Activated T-helper 17 cell treated with anti-CD3 and anti-CD28 coated beads, Interleukin-2, amount 50 U/mL, for 72 hours (primary cell): ENCODE data around the gene TM9SF3. TPM values are rescaled to one million over a fixed set of nuclear protein-coding genes. Genes with fewer than 3 reads are reported as not detected.
A peak's percentile ranks its signal among the peaks of the same experiment; 100 is the strongest.

ENCODE experiments used
- ATAC-seq: fragments of 150-1000 bp; cut with Tn5 transposase; replicated peaks from 2 replicates; pipeline ENCODE4 v1.10.0; 2021; ENCODE audit warnings: mild to moderate bottlenecking, moderate library complexity
- H3K27ac Mint-ChIP-seq: one replicate; pipeline ENCODE4 v1.8.0; 2022; ENCODE audit warnings: mixed read lengths
- H3K27me3 Mint-ChIP-seq: one replicate; pipeline ENCODE4 v1.8.0; 2022; ENCODE audit warnings: mixed read lengths
- H3K36me3 Mint-ChIP-seq: one replicate; pipeline ENCODE4 v1.8.0; 2022; ENCODE audit warnings: low read depth, mild to moderate bottlenecking, mixed read lengths
- H3K4me1 Mint-ChIP-seq: one replicate; pipeline ENCODE4 v1.8.0; 2022; ENCODE audit warnings: mixed read lengths
- H3K4me3 Mint-ChIP-seq: one replicate; pipeline ENCODE4 v1.8.0; 2022; ENCODE audit warnings: mild to moderate bottlenecking, mixed read lengths
- H3K9me3 Mint-ChIP-seq: one replicate; pipeline ENCODE4 v1.8.0; 2022; ENCODE audit warnings: mixed read lengths
- total RNA-seq, 2 donors: library from RNA; stranded (reverse); gene quantifications; one replicate each; pipeline ENCODE4 v1.2.3, GENCODE V29; 2022

Gene TM9SF3
- total RNA-seq, 2 donors from 2014 or later = 80.3 to 101 TPM

DNA sequence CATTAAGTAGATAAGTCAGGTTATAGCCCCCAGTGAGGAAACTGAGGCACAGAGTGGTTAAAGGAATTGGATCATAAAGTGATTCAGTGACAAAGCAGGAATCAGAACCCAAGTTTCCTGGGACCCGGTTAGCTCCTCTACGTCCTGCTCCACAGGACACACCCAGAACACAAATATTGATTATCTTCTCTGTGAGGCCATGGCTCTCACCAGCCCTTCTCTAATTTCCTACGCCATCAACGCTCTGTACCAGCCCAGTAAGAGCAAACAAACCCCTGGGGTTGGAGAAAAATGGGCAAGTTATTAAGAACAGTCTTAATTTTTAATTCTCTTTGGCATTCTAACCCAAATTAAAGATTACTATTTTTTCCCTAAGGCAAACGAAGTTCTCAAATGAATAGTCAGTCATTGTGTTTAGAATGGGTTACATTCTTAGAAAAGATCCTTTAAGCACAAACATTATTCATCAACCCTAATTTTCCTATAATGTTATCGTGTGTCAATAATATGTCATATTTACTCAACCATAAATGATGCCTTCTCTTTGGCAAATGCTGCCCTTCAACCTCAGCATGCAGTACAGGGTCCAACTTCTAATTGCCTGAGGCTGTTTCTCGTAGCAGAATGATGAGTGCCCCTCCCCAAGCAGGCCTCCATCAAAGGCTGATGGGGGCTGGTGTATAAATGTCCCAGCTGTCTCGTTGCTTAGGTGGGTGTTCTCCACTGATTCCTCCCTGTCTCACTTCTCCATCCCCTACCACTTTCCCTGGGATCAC, 25.4 kb upstream of the TM9SF3 start:
- no peaks in the 10 kb centered on the region for H3K27me3 Mint-ChIP-seq
- H3K4me1 Mint-ChIP-seq = no peaks in the 10 kb centered on the region
- no peak overlapping the region for H3K4me3 Mint-ChIP-seq
- H3K9me3 Mint-ChIP-seq = no peaks in the 10 kb centered on the region
- ATAC-seq = no peak
- no peaks in the 10 kb centered on the region for H3K36me3 Mint-ChIP-seq
- H3K27ac Mint-ChIP-seq = no peak overlapping the region

DNA sequence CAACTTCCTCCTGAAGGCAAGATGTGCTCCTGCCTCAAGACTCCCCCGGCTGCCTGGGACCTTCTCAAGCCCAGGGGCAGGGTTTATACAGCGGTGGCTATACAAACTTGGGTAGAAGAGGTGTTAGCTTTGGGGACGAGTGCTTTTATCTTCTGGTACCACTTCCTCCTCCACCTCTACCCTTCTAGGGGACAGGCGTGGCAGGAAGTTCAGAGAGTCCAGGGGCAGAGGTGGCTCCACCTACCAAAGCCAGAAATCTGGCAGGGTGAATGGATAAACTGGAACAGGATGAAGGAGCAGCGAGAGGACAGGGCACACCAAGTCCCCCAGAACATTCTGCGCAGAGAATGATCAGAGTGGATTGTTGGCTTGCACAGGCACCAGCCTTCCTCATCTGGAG, 24.0 kb upstream of the TM9SF3 start:
- no peak overlapping the region for H3K27ac Mint-ChIP-seq
- no peak overlapping the region for H3K4me3 Mint-ChIP-seq
- ATAC-seq = no peak
- no peaks in the 10 kb centered on the region for H3K9me3 Mint-ChIP-seq
- no peaks in the 10 kb centered on the region for H3K36me3 Mint-ChIP-seq
- H3K4me1 Mint-ChIP-seq = no peaks in the 10 kb centered on the region
- peaks cover 5% of the 10 kb centered on the region for H3K27me3 Mint-ChIP-seq

- no peaks in the 10 kb centered on the region for H3K4me1 Mint-ChIP-seq
- no peaks in the 10 kb centered on the region for H3K9me3 Mint-ChIP-seq
- no peak overlapping the region for H3K4me3 Mint-ChIP-seq
- no peak overlapping the region for H3K27ac Mint-ChIP-seq
- ATAC-seq = no peak
- peaks cover 5% of the 10 kb centered on the region for H3K27me3 Mint-ChIP-seq
- H3K36me3 Mint-ChIP-seq = no peaks in the 10 kb centered on the region
These were observed 22.7 kb upstream of the TM9SF3 start for GRCh38 chr10:96609510-96609909.

DNA sequence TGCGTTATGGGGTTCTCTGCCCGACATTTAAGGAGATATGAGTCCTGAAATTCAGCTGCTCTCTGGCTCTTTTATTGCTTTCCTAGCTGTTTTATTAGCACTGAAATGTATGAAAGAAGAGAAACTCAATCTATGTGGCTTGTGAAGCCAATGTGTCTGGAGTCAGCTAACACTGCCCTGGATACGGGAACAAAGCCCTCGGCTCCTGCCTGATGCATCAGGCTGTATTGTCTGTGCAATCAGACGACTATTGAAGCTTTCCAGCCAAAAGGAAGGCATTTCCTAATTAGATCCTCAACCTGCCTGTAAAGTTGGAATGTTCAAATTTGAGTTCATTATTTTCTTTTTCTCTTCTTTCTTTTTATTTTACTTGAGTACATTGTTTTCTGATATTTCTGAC, 22.0 kb upstream of the TM9SF3 start:
- Mint-ChIP-seq H3K4me3 (no peak overlapping the region), H3K9me3 (no peaks in the 10 kb centered on the region), H3K27ac (no peak overlapping the region), H3K27me3 (peaks cover 5% of the 10 kb centered on the region), H3K36me3 (no peaks in the 10 kb centered on the region), H3K4me1 (no peaks in the 10 kb centered on the region)
- ATAC-seq = no peak

DNA sequence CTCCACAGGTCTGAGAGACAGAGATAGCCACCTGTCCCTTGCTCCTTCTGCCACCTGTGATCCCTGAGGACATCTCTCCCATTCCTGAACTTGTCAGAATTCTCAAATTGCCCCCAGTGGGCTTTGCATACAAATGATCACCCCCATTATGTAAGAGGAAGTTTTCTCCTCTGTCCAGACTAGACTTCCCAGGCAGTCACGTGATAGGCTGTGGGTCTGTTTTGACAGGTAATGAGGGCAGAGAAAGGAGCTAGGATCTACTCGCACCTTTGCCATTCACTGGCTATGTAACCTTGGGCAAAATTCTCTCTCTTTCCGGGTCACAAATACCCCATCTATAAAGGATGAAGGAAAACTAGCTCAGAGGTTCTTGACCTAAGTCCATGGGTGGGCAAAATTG, 21.4 kb upstream of the TM9SF3 start:
- Mint-ChIP-seq H3K9me3 (no peaks in the 10 kb centered on the region), H3K27me3 (peaks cover 5% of the 10 kb centered on the region), H3K27ac (no peak overlapping the region), H3K4me1 (no peaks in the 10 kb centered on the region), H3K4me3 (no peak overlapping the region), H3K36me3 (no peaks in the 10 kb centered on the region)
- no peak for ATAC-seq

- H3K27ac Mint-ChIP-seq = no peak overlapping the region
- no peaks in the 10 kb centered on the region for H3K36me3 Mint-ChIP-seq
These were observed 20.1 kb upstream of the TM9SF3 start for GRCh38 chr10:96606946-96607345.

GRCh38 chr10:96606216-96606615, 19.4 kb upstream of the TM9SF3 start:
- Mint-ChIP-seq H3K36me3 (no peaks in the 10 kb centered on the region), H3K27me3 (peaks cover 5% of the 10 kb centered on the region), H3K27ac (no peak overlapping the region), H3K4me3 (no peak overlapping the region), H3K9me3 (no peaks in the 10 kb centered on the region), H3K4me1 (no peaks in the 10 kb centered on the region)
- ATAC-seq = no peak

More at GRCh38 chr10:96606946-96607345, 20.1 kb upstream of the TM9SF3 start:
- Mint-ChIP-seq H3K4me1 (no peaks in the 10 kb centered on the region), H3K9me3 (no peaks in the 10 kb centered on the region), H3K27me3 (peaks cover 5% of the 10 kb centered on the region), H3K4me3 (no peak overlapping the region)
- no peak for ATAC-seq

- Mint-ChIP-seq H3K4me1 (no peaks in the 10 kb centered on the region), H3K36me3 (no peaks in the 10 kb centered on the region), H3K4me3 (no peak overlapping the region), H3K27ac (no peak overlapping the region), H3K9me3 (no peaks in the 10 kb centered on the region), H3K27me3 (no peaks in the 10 kb centered on the region)
- no peak for ATAC-seq
These were observed 13.5 kb upstream of the TM9SF3 start for GRCh38 chr10:96600337-96600736.

- Mint-ChIP-seq H3K4me1 (no peaks in the 10 kb centered on the region), H3K36me3 (no peaks in the 10 kb centered on the region), H3K9me3 (no peaks in the 10 kb centered on the region), H3K27me3 (no peaks in the 10 kb centered on the region), H3K27ac (no peak overlapping the region), H3K4me3 (no peak overlapping the region)
- ATAC-seq = no peak
These were observed 12.0 kb upstream of the TM9SF3 start for GRCh38 chr10:96598846-96599245.

DNA sequence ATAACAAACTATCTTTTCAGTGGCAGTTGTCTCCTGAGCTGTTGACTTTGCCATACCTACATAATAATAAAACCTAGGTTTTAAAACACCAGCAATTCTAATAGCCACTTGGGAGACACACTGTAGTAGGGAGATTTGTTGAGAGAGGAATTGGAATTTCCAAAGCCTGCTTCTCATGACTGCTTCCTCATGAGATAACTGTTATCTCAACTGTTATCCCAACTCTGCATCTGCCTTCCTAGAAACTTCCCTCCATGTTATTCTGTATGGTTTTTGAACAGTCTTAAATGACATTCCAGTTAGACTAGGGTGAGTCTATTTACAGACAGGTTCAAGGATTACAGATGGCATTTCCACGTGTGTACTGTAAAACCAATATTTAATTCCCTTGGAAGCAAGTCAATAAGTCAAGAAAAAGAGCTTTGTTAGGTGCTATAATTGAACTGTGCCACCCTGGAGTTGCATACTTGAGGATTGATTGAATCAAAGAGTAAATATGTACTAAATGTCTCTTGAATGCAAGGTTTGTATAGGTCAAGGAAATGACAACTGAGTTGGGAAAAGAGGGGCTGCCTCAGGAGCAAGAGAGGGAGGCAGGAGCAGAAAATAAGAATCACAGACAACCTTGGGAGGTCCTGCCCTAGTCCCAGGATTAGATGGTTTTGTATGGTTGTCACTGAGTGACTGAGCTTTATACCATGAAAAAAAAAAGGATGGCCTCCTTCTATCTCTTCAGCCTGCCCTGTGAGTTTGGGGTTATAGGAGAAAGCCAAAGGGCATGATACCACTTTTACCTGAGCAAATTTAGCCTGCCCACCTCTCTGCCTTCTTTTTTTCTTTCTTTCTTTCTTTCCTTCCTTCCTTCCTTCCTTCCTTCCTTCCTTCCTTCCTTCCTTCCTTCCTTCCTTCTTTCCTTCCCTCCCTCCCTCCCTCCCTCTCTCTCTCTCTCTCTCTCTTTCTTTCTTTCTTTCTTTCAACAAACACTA, 9.9 kb upstream of the TM9SF3 start:
- H3K27me3 Mint-ChIP-seq = no peaks in the 10 kb centered on the region
- no peak overlapping the region for H3K4me3 Mint-ChIP-seq
- H3K4me1 Mint-ChIP-seq = no peaks in the 10 kb centered on the region

GRCh38 chr10:96595741-96596140, 8.9 kb upstream of the TM9SF3 start:
- H3K27ac Mint-ChIP-seq = no peak overlapping the region
- no peak overlapping the region for H3K4me3 Mint-ChIP-seq
- no peaks in the 10 kb centered on the region for H3K9me3 Mint-ChIP-seq
- H3K36me3 Mint-ChIP-seq = no peaks in the 10 kb centered on the region
- H3K4me1 Mint-ChIP-seq = no peaks in the 10 kb centered on the region
- no peaks in the 10 kb centered on the region for H3K27me3 Mint-ChIP-seq
- ATAC-seq = no peak

More for the DNA sequence above, 9.9 kb upstream of the TM9SF3 start:
- no peak for ATAC-seq
- Mint-ChIP-seq H3K9me3 (no peaks in the 10 kb centered on the region), H3K36me3 (no peaks in the 10 kb centered on the region), H3K27ac (no peak overlapping the region)

- no peak for ATAC-seq
- Mint-ChIP-seq H3K36me3 (no peaks in the 10 kb centered on the region), H3K9me3 (no peaks in the 10 kb centered on the region), H3K4me1 (peaks cover 5% of the 10 kb centered on the region), H3K27me3 (no peaks in the 10 kb centered on the region), H3K27ac (no peak overlapping the region), H3K4me3 (no peak overlapping the region)
These were observed 5.1 kb upstream of the TM9SF3 start for GRCh38 chr10:96591946-96592345.

DNA sequence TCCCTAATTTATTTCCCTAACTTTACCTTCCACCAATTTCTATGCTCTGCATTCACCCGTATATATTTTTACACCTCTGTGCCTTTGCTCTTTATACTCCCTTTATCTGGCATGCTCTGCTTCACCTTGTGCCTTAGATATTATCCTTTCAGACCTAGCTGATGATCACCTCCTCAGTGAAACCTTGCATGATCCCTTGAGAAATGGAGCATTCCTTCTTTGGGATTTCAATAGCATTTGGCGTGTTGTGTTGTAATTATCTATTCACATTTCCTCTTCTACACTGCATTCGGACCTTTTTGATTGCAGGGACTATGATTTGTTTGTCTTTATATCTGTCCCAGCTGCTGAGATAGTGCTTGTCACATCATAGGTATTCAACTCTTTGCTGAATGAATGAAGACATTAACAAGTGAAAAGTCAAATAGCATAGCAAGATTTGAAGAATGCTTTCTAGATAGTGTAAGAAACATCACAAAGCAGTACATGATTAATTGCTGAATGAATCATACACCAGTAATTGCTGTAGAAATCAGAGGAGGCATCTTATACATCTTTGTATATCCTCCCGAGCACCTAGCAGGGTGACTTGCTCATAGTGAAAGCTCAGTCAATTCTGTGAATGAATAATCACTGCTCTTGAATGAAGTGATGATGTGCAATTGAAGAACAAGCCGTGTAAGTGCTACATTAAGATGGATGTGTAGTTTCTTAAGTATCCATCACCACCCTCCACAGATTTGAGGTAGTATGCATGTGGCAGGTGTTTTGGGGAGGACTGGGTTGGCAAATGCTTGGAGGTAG, 2.0 kb upstream of the TM9SF3 start:
- Mint-ChIP-seq H3K27ac (no peak overlapping the region), H3K36me3 (peaks cover 18% of the 10 kb centered on the region), H3K4me3 (no peak overlapping the region), H3K9me3 (no peaks in the 10 kb centered on the region), H3K27me3 (no peaks in the 10 kb centered on the region), H3K4me1 (peaks cover 16% of the 10 kb centered on the region)
- peak; percentile 82 for ATAC-seq

GRCh38 chr10:96588060-96588554, 1.3 kb upstream of the TM9SF3 start:
- no peak for ATAC-seq
- Mint-ChIP-seq H3K27ac (no peak overlapping the region), H3K9me3 (no peaks in the 10 kb centered on the region), H3K36me3 (peaks cover 25% of the 10 kb centered on the region), H3K4me3 (no peak overlapping the region), H3K27me3 (no peaks in the 10 kb centered on the region), H3K4me1 (peaks cover 21% of the 10 kb centered on the region)
